Neural progenitor cell (in vitro differentiated cells): ENCODE data around the gene LPP. TPM values are rescaled to one million over a fixed set of nuclear protein-coding genes. Genes with fewer than 3 reads are reported as not detected.

Source experiments
- DNase-seq: peaks from one replicate; pipeline ENCODE4 v3.0.0-alpha.2; 2016; ENCODE audit warnings: low spot score
- H2AFZ ChIP-seq: fragments of 200-600 bp; sonication (generic); replicated peaks from 2 replicates; pipeline ENCODE4 v1.6.1; 2016; ENCODE audit warnings: antibody characterized with exemption
- H3F3A ChIP-seq: fragments of 200-600 bp; sonication (generic); 2 replicates; pipeline ENCODE4 v1.6.1; 2016; ENCODE audit warnings: antibody characterized with exemption, low read depth
- H3K27ac ChIP-seq: fragments of 200-600 bp; sonication (generic); 2 replicates; pipeline ENCODE4 v1.5.1; 2016; ENCODE audit warnings: mild to moderate bottlenecking
- H3K27me3 ChIP-seq: fragments of 200-600 bp; sonication (generic); 2 replicates; pipeline ENCODE4 v1.6.1; 2016; ENCODE audit warnings: mild to moderate bottlenecking, moderate library complexity
- H3K36me3 ChIP-seq: fragments of 200-600 bp; sonication (generic); 2 replicates; pipeline ENCODE4 v1.5.1; 2016
- H3K4me1 ChIP-seq: fragments of 200-600 bp; sonication (generic); 2 replicates; pipeline ENCODE4 v1.6.1; 2016; ENCODE audit warnings: mixed run types
- H3K4me2 ChIP-seq: fragments of 200-600 bp; sonication (generic); 2 replicates; pipeline ENCODE4 v1.6.1; 2016
- H3K4me3 ChIP-seq: fragments of 200-600 bp; sonication (generic); 2 replicates; pipeline ENCODE4 v1.5.1; 2016
- H3K79me2 ChIP-seq: fragments of 200-600 bp; sonication (generic); 2 replicates; pipeline ENCODE4 v1.6.1; 2016; ENCODE audit warnings: low read depth
- H3K9ac ChIP-seq: fragments of 200-600 bp; sonication (generic); 2 replicates; pipeline ENCODE4 v1.6.1; 2016
- H3K9me3 ChIP-seq: fragments of 200-600 bp; sonication (generic); 2 replicates; pipeline ENCODE4 v1.5.1; 2016; ENCODE audit warnings: low read depth
- H4K20me1 ChIP-seq: fragments of 200-600 bp; sonication (generic); 2 replicates; pipeline ENCODE4 v1.6.1; 2016; ENCODE audit warnings: low read depth
- H3K27ac Mint-ChIP-seq: 3 replicates; pipeline ENCODE4 v1.8.0; 2021; ENCODE audit warnings: mixed read lengths
- H3K27me3 Mint-ChIP-seq: 2 replicates; pipeline ENCODE4 v1.8.0; 2022; ENCODE audit warnings: low read depth, mild to moderate bottlenecking, inconsistent platforms, moderate library complexity, mixed read lengths; ENCODE audit not compliant: insufficient read depth
- H3K36me3 Mint-ChIP-seq: 3 replicates; pipeline ENCODE4 v1.8.0; 2021; ENCODE audit warnings: mixed read lengths
- H3K4me1 Mint-ChIP-seq: 3 replicates; pipeline ENCODE4 v1.8.0; 2021; ENCODE audit warnings: mixed read lengths
- H3K4me3 Mint-ChIP-seq: 3 replicates; pipeline ENCODE4 v1.8.0; 2021; ENCODE audit warnings: mild to moderate bottlenecking, moderate library complexity, mixed read lengths
- H3K9me3 Mint-ChIP-seq: 3 replicates; pipeline ENCODE4 v1.8.0; 2020; ENCODE audit warnings: mixed read lengths
- EZH2 ChIP-seq: fragments of 200-600 bp; sonication (generic); IDR thresholded peaks from 2 replicates; pipeline ENCODE4 v1.6.1; 2017; ENCODE audit warnings: antibody characterized with exemption, mild to moderate bottlenecking, moderate library complexity
- EZH2phosphoT487 ChIP-seq: fragments of 200-600 bp; sonication (generic); IDR thresholded peaks from 2 replicates; pipeline ENCODE4 v1.6.1; 2017; ENCODE audit warnings: antibody characterized with exemption
- total RNA-seq: library from RNA; depleted of rRNA; stranded (reverse); fragments of >200 nt; gene quantifications from 2 replicates; pipeline ENCODE4 v1.2.3, GENCODE V29; 2015; ENCODE audit warnings: low replicate concordance
- TF ChIP-seq, protein P1 (sequence below): fragments of 200-600 bp; sonication (generic); IDR thresholded peaks from 2 replicates; pipeline ENCODE4 v1.5.1; 2017; ENCODE audit warnings: antibody characterized with exemption, mild to moderate bottlenecking

The LPP gene
- total RNA-seq, 1 donor from 2014 or later = 18.9 TPM

GRCh38 chr3:188337232-188337631 is 183.3 kb downstream of the LPP start:
- peaks cover 6% of the 10 kb centered on the region for H3K4me1 Mint-ChIP-seq
- no peak overlapping the region for H2AFZ ChIP-seq
- no peak overlapping the region for H3K27ac Mint-ChIP-seq
- no peak overlapping the region for H3K9ac ChIP-seq
- TF ChIP-seq EZH2phosphoT487 = no peak
- TF ChIP-seq EZH2 = no peak
- H4K20me1 ChIP-seq = no peaks in the 10 kb centered on the region
- no peaks in the 10 kb centered on the region for H3F3A ChIP-seq
- H3K4me2 ChIP-seq = no peak overlapping the region
- peaks cover 9% of the 10 kb centered on the region for H3K4me1 ChIP-seq
- H3K36me3 Mint-ChIP-seq = no peaks in the 10 kb centered on the region
- no peaks in the 10 kb centered on the region for H3K9me3 Mint-ChIP-seq
- no peak overlapping the region for H3K4me3 Mint-ChIP-seq
- H3K79me2 ChIP-seq = peaks cover 6% of the 10 kb centered on the region
- H3K4me3 ChIP-seq = no peak overlapping the region
- no peak overlapping the region for H3K27ac ChIP-seq
- H3K27me3 Mint-ChIP-seq = peaks cover 2% of the 10 kb centered on the region
- no peaks in the 10 kb centered on the region for H3K9me3 ChIP-seq
- no peaks in the 10 kb centered on the region for H3K36me3 ChIP-seq
- no peak for DNase-seq
- no peaks in the 10 kb centered on the region for H3K27me3 ChIP-seq

- Histone ChIP-seq H3K4me1 (peaks cover 9% of the 10 kb centered on the region), H3K9ac (no peak overlapping the region), H3K9me3 (no peaks in the 10 kb centered on the region), H3K27me3 (no peaks in the 10 kb centered on the region), H4K20me1 (no peaks in the 10 kb centered on the region), H2AFZ (no peak overlapping the region), H3K36me3 (no peaks in the 10 kb centered on the region), H3F3A (no peaks in the 10 kb centered on the region), H3K4me2 (no peak overlapping the region), H3K79me2 (peaks cover 6% of the 10 kb centered on the region), H3K4me3 (no peak overlapping the region), H3K27ac (no peak overlapping the region)
- DNase-seq = no peak
- H3K27me3 Mint-ChIP-seq = peaks cover 2% of the 10 kb centered on the region
- H3K36me3 Mint-ChIP-seq = no peaks in the 10 kb centered on the region
- TF ChIP-seq, protein P1, sequence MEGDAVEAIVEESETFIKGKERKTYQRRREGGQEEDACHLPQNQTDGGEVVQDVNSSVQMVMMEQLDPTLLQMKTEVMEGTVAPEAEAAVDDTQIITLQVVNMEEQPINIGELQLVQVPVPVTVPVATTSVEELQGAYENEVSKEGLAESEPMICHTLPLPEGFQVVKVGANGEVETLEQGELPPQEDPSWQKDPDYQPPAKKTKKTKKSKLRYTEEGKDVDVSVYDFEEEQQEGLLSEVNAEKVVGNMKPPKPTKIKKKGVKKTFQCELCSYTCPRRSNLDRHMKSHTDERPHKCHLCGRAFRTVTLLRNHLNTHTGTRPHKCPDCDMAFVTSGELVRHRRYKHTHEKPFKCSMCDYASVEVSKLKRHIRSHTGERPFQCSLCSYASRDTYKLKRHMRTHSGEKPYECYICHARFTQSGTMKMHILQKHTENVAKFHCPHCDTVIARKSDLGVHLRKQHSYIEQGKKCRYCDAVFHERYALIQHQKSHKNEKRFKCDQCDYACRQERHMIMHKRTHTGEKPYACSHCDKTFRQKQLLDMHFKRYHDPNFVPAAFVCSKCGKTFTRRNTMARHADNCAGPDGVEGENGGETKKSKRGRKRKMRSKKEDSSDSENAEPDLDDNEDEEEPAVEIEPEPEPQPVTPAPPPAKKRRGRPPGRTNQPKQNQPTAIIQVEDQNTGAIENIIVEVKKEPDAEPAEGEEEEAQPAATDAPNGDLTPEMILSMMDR = no peak
- TF ChIP-seq EZH2 (no peak), EZH2phosphoT487 (no peak)
- H3K27ac Mint-ChIP-seq = no peak overlapping the region
- no peak overlapping the region for H3K4me3 Mint-ChIP-seq
- H3K4me1 Mint-ChIP-seq = peaks cover 6% of the 10 kb centered on the region
- no peaks in the 10 kb centered on the region for H3K9me3 Mint-ChIP-seq
These were observed 184.1 kb downstream of the LPP start for GRCh38 chr3:188338086-188338485.

- Mint-ChIP-seq H3K4me3 (no peak overlapping the region), H3K27me3 (peaks cover 2% of the 10 kb centered on the region), H3K27ac (no peak overlapping the region), H3K36me3 (no peaks in the 10 kb centered on the region), H3K4me1 (peaks cover 6% of the 10 kb centered on the region), H3K9me3 (no peaks in the 10 kb centered on the region)
- Histone ChIP-seq H3F3A (no peaks in the 10 kb centered on the region), H3K79me2 (peaks cover 6% of the 10 kb centered on the region), H3K4me3 (no peak overlapping the region), H3K9ac (no peak overlapping the region), H3K4me1 (peaks cover 9% of the 10 kb centered on the region), H3K36me3 (no peaks in the 10 kb centered on the region), H4K20me1 (no peaks in the 10 kb centered on the region), H3K27ac (no peak overlapping the region), H2AFZ (no peak overlapping the region), H3K9me3 (no peaks in the 10 kb centered on the region), H3K27me3 (no peaks in the 10 kb centered on the region), H3K4me2 (no peak overlapping the region)
- TF ChIP-seq, protein P1 = no peak
- no peak for TF ChIP-seq EZH2
- no peak for TF ChIP-seq EZH2phosphoT487
- no peak for DNase-seq
These were observed 185.7 kb downstream of the LPP start for GRCh38 chr3:188339410-188340295.

DNA sequence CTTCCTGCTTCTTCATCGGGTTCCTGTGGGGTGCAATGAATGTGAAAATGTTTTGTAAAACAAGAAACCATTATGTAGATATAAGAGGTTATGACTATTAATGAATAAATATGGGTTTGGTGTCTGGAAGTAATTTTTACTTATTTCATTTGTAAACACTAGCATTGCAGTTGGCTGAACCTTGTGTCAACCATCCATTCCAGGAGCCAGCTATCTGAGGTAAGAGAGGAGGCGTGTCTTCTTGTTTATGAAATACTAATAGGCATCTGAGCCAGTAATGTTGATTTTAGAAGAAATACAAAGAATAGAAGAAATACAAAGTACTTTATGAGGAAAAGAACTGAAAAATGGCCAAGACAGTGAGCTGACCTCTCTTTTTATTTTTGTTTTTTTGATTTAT is 187.5 kb downstream of the LPP start:
- Mint-ChIP-seq H3K27ac (no peak overlapping the region), H3K27me3 (peaks cover 6% of the 10 kb centered on the region), H3K9me3 (no peaks in the 10 kb centered on the region), H3K4me3 (no peak overlapping the region), H3K36me3 (no peaks in the 10 kb centered on the region), H3K4me1 (peaks cover 11% of the 10 kb centered on the region)
- no peaks in the 10 kb centered on the region for H3K36me3 ChIP-seq
- H4K20me1 ChIP-seq = no peaks in the 10 kb centered on the region
- TF ChIP-seq, protein P1 = no peak
- no peak for TF ChIP-seq EZH2phosphoT487
- TF ChIP-seq EZH2 = no peak
- no peak for DNase-seq
- H3K4me2 ChIP-seq = peak overlapping the region; percentile 21
- peaks cover 9% of the 10 kb centered on the region for H3K4me1 ChIP-seq
- H3K79me2 ChIP-seq = no peaks in the 10 kb centered on the region
- no peak overlapping the region for H3K9ac ChIP-seq
- no peaks in the 10 kb centered on the region for H3K9me3 ChIP-seq
- no peak overlapping the region for H3K4me3 ChIP-seq
- no peaks in the 10 kb centered on the region for H3F3A ChIP-seq
- H3K27me3 ChIP-seq = no peaks in the 10 kb centered on the region
- H3K27ac ChIP-seq = no peak overlapping the region
- H2AFZ ChIP-seq = no peak overlapping the region
